ENCODE data around the gene INF2.

Gene INF2

DNA sequence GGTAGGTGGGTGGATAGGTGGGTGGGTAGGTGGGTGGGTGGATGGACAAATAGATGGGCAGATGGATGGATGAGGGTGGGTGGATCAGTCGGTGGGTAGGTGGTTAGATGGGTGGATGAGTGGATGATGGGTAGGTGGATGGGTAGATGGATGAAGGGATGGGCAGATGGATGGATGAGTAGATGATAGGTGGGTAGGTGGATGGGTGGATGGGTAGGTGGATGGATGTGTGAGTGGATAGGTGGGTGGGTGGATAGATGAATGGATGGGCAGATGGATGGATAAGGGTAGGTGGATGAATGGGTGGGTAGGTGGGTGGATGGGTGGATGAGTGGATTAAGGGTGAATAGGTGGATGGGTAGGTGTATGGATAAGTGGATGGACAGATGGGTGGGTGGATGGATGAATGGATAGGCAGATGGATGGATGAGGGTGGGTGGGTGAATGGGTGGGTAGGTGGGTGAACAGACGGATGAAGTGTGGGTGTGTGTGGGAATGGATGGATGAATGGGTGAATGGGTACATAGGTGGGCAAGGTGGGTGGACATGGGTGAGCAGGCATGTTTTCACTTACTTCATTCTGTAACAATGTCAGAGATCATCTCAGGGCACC is 3.3 kb upstream of the INF2 start:
- no peak for DNase-seq (ENCODE audit: low read depth, low spot score)
- TF ChIP-seq, protein P1, sequence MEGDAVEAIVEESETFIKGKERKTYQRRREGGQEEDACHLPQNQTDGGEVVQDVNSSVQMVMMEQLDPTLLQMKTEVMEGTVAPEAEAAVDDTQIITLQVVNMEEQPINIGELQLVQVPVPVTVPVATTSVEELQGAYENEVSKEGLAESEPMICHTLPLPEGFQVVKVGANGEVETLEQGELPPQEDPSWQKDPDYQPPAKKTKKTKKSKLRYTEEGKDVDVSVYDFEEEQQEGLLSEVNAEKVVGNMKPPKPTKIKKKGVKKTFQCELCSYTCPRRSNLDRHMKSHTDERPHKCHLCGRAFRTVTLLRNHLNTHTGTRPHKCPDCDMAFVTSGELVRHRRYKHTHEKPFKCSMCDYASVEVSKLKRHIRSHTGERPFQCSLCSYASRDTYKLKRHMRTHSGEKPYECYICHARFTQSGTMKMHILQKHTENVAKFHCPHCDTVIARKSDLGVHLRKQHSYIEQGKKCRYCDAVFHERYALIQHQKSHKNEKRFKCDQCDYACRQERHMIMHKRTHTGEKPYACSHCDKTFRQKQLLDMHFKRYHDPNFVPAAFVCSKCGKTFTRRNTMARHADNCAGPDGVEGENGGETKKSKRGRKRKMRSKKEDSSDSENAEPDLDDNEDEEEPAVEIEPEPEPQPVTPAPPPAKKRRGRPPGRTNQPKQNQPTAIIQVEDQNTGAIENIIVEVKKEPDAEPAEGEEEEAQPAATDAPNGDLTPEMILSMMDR (IDR thresholded peaks at IDR 0.05; ENCODE audit: low read depth, low read length), result no peak
- in situ Hi-C loops (cut with HindIII; ENCODE audit: low sequenced_read_pairs), result no loop called here
- H3K4me3 ChIP-seq (ENCODE audit: low read depth, low read length), result no peak overlapping the region

- DNase-seq (ENCODE audit: low read depth, low spot score), result no peak
- H3K4me3 ChIP-seq (ENCODE audit: low read depth, low read length), result no peak overlapping the region
- TF ChIP-seq, protein P1 (IDR thresholded peaks at IDR 0.05; ENCODE audit: low read depth, low read length), result no peak
- in situ Hi-C loops (cut with HindIII; ENCODE audit: low sequenced_read_pairs), result no loop called here
Observed at GRCh38 chr14:104686624-104687517, 2.5 kb upstream of the INF2 start.

DNA sequence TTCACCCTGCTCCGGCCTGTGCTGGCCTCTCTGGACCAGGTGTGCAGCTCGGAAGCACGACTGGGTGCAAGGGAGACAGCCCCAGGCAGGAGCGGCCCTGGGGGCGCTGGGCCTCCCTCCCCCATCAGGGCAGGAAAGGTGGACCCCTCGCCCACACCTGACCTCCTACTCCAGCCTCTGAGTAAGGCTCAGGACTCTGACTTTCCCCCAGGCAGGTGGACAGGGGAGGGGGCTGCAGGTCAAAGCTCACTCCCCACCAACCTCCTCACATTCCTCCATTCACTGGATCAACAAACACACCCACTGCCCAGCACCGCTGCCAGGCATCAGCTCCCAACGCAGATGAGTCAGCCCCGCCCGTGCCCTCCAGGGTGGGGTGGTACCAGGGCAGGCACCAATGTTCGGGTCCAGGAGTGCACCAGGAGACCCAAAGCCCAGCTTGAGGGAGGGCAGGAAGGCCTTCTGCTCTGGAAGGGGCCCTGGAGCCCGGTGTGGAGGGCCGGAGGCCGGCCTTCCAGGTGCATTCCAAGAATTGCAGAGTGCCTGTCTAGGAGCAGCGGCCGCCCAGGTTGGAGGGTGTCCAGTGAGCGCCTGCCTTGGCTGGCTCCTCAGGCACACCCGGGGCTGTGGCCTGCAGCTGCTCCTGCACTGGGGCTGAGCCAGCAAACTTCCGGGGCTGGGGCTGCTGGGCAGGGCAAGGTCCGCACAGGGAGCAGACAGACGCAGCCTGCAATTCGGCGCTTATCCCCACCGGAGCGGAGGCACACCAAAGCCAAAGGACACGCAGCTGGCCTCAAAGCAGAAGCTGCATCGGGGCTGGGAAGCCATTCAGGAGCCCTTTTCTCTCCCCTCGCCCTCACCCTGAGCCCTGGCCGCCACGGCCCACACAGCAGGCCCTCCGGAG is 1.6 kb upstream of the INF2 start:
- H3K4me3 ChIP-seq (ENCODE audit: low read depth, low read length), result no peak overlapping the region
- TF ChIP-seq, protein P1 (IDR thresholded peaks at IDR 0.05; ENCODE audit: low read depth, low read length), result no peak
- peak; percentile 45 for DNase-seq (ENCODE audit: low read depth, low spot score)
- in situ Hi-C loops (cut with HindIII; ENCODE audit: low sequenced_read_pairs), result no loop called here

DNA sequence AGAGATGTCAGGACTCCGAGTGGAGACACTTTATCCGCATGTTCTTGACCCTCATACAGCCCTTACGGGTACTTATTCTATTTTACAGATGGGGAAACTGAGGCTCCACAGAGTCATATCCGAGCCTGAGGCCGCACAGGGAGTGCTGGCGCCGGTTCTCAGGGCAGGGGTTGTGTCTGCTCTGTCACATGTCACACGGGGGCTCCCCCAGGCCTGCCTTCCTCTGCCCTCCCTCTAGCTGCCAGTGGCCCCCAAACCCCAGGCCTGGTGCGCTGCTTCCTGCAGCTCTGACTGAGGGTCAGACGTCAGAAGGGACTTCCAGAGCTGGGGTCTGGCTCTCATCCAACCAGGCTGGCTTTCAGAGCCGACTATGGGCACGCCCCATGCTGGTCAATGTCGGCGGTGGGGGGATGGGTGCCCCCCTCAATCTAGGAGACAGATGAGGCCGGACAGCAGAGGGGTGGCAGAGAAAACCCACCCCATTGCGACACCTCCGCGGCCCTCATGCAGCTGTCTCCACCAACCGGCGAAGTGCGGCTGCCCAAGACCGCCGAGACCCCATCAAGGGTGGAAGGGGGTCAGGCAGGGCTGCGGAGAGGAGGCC is 811 bp upstream of the INF2 start:
- in situ Hi-C loops (cut with HindIII; ENCODE audit: low sequenced_read_pairs), result no loop called here
- no peak overlapping the region for H3K4me3 ChIP-seq (ENCODE audit: low read depth, low read length)
- TF ChIP-seq, protein P1 (IDR thresholded peaks at IDR 0.05; ENCODE audit: low read depth, low read length), result no peak
- DNase-seq (ENCODE audit: low read depth, low spot score), result no peak

DNA sequence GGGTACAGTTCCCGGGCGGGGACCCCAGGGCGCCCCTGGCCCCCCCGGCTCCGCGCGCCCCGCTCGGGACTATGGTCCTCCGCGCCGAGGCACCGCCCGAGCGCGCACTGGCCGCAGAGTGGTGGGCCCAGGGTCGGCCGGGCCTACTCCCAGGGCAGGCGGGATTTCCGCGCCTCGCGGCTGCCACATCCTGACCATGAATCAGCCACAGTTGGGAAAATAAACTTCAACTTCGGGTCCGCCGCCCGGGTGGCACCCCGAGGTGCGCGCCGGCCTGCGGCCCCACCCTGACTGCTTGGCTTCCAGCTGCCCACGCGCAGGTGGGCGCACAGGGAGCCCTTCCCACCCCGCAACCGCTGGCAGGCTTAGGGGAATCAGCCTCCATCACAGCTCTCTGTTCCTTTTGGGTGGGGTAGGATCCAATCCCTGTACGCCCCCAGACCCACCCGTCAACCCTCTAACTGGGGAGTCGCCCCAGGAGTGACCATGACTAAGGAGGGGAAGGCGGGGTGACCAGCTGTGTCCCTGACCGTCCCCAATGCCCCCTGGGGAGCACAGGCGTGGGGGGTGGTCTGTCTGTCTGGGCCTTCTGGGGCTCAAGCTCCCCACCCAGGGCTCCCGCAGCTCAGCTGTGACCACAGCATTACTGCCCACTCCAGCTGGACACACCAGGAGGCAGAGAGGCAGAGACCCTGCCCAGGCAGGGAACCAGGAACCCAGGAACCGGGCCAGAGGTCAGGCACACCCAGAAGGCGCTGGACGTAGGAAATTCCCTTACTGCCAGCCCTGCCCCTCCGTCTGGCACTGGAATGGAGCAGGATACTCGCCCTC is 678 bp downstream of the INF2 start:
- TF ChIP-seq, protein P1 (IDR thresholded peaks at IDR 0.05; ENCODE audit: low read depth, low read length), result no peak
- in situ Hi-C loops (cut with HindIII; ENCODE audit: low sequenced_read_pairs), result no loop called here
- peak overlapping the region; percentile 60 for H3K4me3 ChIP-seq (ENCODE audit: low read depth, low read length)
- DNase-seq (ENCODE audit: low read depth, low spot score), result no peak
